Erythroblast (primary cell): ENCODE data around the gene MBOAT1.

ENCODE experiments used
- GATA1 ChIP-seq: IDR thresholded peaks from 2 replicates; pipeline ENCODE4 v1.6.1; 2011; ENCODE audit warnings: low read depth, mild to moderate bottlenecking, control low read depth, low read length, moderate library complexity
- POLR2A ChIP-seq: IDR thresholded peaks from 2 replicates; pipeline ENCODE4 v1.6.1; 2011; ENCODE audit warnings: mild to moderate bottlenecking, low read length

- TF ChIP-seq POLR2A (no peak), GATA1 (no peak)
Measured at GRCh38 chr6:20069021-20069522, 143.2 kb downstream of the MBOAT1 start.
